PC-3 (cell line): ENCODE measurements around the gene FOXO1.

Source experiments
- CTCF ChIP-seq: fragments of 300-600 bp; sonication (generic); conservative IDR thresholded peaks from 2 replicates; pipeline ENCODE4 v1.5.1; 2017; ENCODE audit warnings: antibody characterized with exemption, low read depth, mild to moderate bottlenecking, low read length
- EZH2 ChIP-seq: fragments of 300-600 bp; sonication (generic); IDR thresholded peaks from one replicate; pipeline ENCODE4 v1.6.1; 2017; ENCODE audit warnings: antibody characterized with exemption, mild to moderate bottlenecking, low read length; ENCODE audit not compliant: unreplicated experiment

DNA sequence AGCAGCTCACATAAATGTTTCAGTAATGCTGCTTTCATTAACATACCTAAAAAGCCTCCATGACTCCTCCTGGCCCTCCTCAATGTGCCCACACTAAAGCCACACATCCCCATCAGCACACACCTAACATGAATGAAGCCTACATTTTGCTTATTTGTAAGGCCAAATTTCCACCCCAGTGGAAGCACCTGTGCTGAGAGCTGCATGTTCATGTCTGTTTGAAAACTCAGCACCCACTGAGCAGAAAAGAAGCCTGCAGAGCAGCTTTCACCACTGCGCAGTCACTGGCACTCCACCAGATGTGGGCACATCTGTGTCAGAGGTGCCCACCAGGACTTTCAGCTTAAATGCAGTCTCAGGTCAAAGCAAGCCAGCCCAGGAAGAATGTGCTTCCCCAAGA, 93.5 kb downstream of the FOXO1 start:
- TF ChIP-seq EZH2: no peak
- TF ChIP-seq CTCF: no peak
